Endodermal cell (in vitro differentiated cells): Measurements from ENCODE around the gene ST6GAL1. TPM values are rescaled to one million over a fixed set of nuclear protein-coding genes. Genes with fewer than 3 reads are reported as not detected.

Experiments used
- DNase-seq: peaks from one replicate; pipeline ENCODE4 v3.0.0-alpha.2; 2017
- H3K27ac ChIP-seq: 2 replicates; pipeline ENCODE4 v1.5.1; 2013; ENCODE audit warnings: mild to moderate bottlenecking, low read depth, low read length, moderate library complexity
- H3K27me3 ChIP-seq: 2 replicates; pipeline ENCODE4 v1.6.1; 2013; ENCODE audit warnings: mild to moderate bottlenecking, low read length, moderate library complexity; ENCODE audit not compliant: insufficient read depth, control insufficient read depth, poor library complexity, severe bottlenecking
- H3K36me3 ChIP-seq: 2 replicates; pipeline ENCODE4 v1.7.0; 2013; ENCODE audit warnings: mild to moderate bottlenecking, low read length, moderate library complexity; ENCODE audit not compliant: control insufficient read depth, insufficient read depth
- H3K4me1 ChIP-seq: one replicate; pipeline ENCODE4 v1.7.0; 2013; ENCODE audit warnings: low read length; ENCODE audit not compliant: control insufficient read depth, insufficient read depth
- H3K4me3 ChIP-seq: 2 replicates; pipeline ENCODE4 v1.5.1; 2013; ENCODE audit warnings: mild to moderate bottlenecking, low read length, moderate library complexity
- H3K9ac ChIP-seq: 2 replicates; pipeline ENCODE4 v1.6.1; 2013; ENCODE audit warnings: mild to moderate bottlenecking, low read length, moderate library complexity; ENCODE audit not compliant: poor library complexity, severe bottlenecking; ENCODE audit errors: extremely low read depth
- H3K9me3 ChIP-seq: 2 replicates; pipeline ENCODE4 v1.6.1; 2013; ENCODE audit warnings: mild to moderate bottlenecking, low read length, moderate library complexity; ENCODE audit not compliant: control insufficient read depth
- H3K27ac Mint-ChIP-seq: 2 replicates; pipeline ENCODE4 v1.8.0; 2020; ENCODE audit warnings: mixed read lengths
- H3K27me3 Mint-ChIP-seq: 2 replicates; pipeline ENCODE4 v1.8.0; 2021; ENCODE audit warnings: mild to moderate bottlenecking, mixed read lengths; ENCODE audit not compliant: insufficient read depth
- H3K36me3 Mint-ChIP-seq: 2 replicates; pipeline ENCODE4 v1.8.0; 2020; ENCODE audit warnings: low read depth, mixed read lengths
- H3K4me1 Mint-ChIP-seq: 2 replicates; pipeline ENCODE4 v1.8.0; 2020; ENCODE audit warnings: mixed read lengths
- H3K4me3 Mint-ChIP-seq: 2 replicates; pipeline ENCODE4 v1.8.0; 2020; ENCODE audit warnings: mild to moderate bottlenecking, moderate library complexity, mixed read lengths
- H3K9me3 Mint-ChIP-seq: 2 replicates; pipeline ENCODE4 v1.8.0; 2020; ENCODE audit warnings: mild to moderate bottlenecking, mixed read lengths
- WGBS, 2 experiments: methylation state at CpG; one replicate each; pipeline versions ENCODE4 v1.1.5 to v1.1.7; 2013; ENCODE audit warnings: missing lambda C conversion rate in 2 of 2, mixed read lengths in 1 of 2; ENCODE audit not compliant: insufficient coverage in 1 of 2, insufficient read length in 1 of 2; 5-methylcytosine and 5-hydroxymethylcytosine counted together
- total RNA-seq, 2 donors: library from RNA; stranded (reverse); fragmentation: NEBNext Ultra II Directional in 1 of 2; extraction: Animal tissue kit (Norgen Biotek cat#: 25700) in 1 of 2; gene quantifications; 2 replicates in 1 of 2; 3 replicates in 1 of 2; pipeline ENCODE4 v1.2.1, GENCODE V29; 2021
- TF ChIP-seq, protein P1 (sequence below): fragments of 200-600 bp; sonication (generic); conservative IDR thresholded peaks from 2 replicates; pipeline ENCODE4 v1.5.0; 2021; ENCODE audit warnings: antibody characterized with exemption, mild to moderate bottlenecking

The ST6GAL1 gene
- total RNA-seq, 2 donors from 2014 or later = 79.3 to 82.4 TPM

- H3K27ac Mint-ChIP-seq = no peak overlapping the region
- Histone ChIP-seq H3K9ac (no peak overlapping the region), H3K9me3 (no peaks in the 10 kb centered on the region), H3K27ac (no peak overlapping the region), H3K36me3 (no peaks in the 10 kb centered on the region), H3K4me1 (no peaks in the 10 kb centered on the region), H3K27me3 (no peaks in the 10 kb centered on the region), H3K4me3 (no peak overlapping the region)
- no peaks in the 10 kb centered on the region for H3K4me1 Mint-ChIP-seq
- TF ChIP-seq, protein P1, sequence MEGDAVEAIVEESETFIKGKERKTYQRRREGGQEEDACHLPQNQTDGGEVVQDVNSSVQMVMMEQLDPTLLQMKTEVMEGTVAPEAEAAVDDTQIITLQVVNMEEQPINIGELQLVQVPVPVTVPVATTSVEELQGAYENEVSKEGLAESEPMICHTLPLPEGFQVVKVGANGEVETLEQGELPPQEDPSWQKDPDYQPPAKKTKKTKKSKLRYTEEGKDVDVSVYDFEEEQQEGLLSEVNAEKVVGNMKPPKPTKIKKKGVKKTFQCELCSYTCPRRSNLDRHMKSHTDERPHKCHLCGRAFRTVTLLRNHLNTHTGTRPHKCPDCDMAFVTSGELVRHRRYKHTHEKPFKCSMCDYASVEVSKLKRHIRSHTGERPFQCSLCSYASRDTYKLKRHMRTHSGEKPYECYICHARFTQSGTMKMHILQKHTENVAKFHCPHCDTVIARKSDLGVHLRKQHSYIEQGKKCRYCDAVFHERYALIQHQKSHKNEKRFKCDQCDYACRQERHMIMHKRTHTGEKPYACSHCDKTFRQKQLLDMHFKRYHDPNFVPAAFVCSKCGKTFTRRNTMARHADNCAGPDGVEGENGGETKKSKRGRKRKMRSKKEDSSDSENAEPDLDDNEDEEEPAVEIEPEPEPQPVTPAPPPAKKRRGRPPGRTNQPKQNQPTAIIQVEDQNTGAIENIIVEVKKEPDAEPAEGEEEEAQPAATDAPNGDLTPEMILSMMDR = no peak
- no peaks in the 10 kb centered on the region for H3K9me3 Mint-ChIP-seq
- no peak for DNase-seq
- H3K36me3 Mint-ChIP-seq = no peaks in the 10 kb centered on the region
- WGBS, 2 experiments = 83 to 90% methylated on average over 2 to 7 of the region's 7 CpGs
- H3K27me3 Mint-ChIP-seq = no peaks in the 10 kb centered on the region
- H3K4me3 Mint-ChIP-seq = no peak overlapping the region
These were observed 174.6 kb downstream of the ST6GAL1 start for GRCh38 chr3:187104933-187105332.

DNA sequence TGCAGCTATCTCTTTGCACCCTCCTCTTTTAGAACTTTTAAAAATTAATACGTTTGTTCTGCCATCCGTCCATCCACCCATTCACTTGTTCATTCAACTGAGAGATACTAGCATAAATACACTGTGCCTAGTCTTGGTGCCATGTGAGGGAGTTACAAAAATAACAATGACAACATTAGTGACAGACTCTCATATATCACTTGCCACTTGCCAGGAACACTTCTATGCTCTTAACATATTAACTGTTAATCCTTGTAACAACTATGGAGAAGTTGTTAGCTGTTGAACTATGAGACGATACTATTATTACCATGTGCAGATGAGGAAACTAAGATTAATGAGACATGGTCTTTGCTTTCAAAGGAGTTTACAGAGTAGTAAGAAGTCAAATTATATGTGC is 175.4 kb downstream of the ST6GAL1 start:
- Histone ChIP-seq H3K9ac (no peak overlapping the region), H3K27me3 (no peaks in the 10 kb centered on the region), H3K9me3 (no peaks in the 10 kb centered on the region), H3K4me3 (no peak overlapping the region), H3K4me1 (no peaks in the 10 kb centered on the region), H3K36me3 (no peaks in the 10 kb centered on the region), H3K27ac (no peak overlapping the region)
- Mint-ChIP-seq H3K27me3 (no peaks in the 10 kb centered on the region), H3K9me3 (no peaks in the 10 kb centered on the region), H3K4me3 (no peak overlapping the region), H3K36me3 (no peaks in the 10 kb centered on the region), H3K27ac (no peak overlapping the region), H3K4me1 (no peaks in the 10 kb centered on the region)
- no peak for DNase-seq
- TF ChIP-seq, protein P1 = no peak
- WGBS, 2 experiments = 89 to 100% methylated on average over 3 of the region's 3 CpGs

DNA sequence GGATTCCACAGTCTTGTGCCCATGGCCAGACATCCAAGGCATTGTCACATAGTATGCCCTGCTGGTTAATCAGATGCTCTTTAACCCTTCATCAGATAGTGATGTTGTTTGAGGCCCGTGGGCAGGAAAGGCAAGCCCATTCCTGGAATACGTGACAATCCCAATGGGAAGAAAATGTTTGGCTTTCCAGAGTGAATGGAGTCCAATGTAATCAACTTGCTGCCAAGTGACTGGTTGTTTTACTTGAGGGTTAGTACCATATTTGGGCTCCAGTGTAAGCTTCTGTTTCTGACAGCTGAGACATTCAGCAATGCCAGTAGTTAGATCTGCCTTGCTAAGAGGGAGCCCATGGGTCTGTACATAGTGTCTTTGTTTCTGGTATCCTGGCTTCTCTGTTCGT is 177.7 kb downstream of the ST6GAL1 start:
- 91 to 92% methylated on average over 3 of the region's 3 CpGs for WGBS, 2 experiments
- Histone ChIP-seq H3K4me3 (no peak overlapping the region), H3K27me3 (no peaks in the 10 kb centered on the region), H3K9me3 (no peaks in the 10 kb centered on the region), H3K4me1 (no peaks in the 10 kb centered on the region), H3K36me3 (no peaks in the 10 kb centered on the region), H3K27ac (no peak overlapping the region), H3K9ac (no peak overlapping the region)
- TF ChIP-seq, protein P1 = no peak
- no peaks in the 10 kb centered on the region for H3K36me3 Mint-ChIP-seq
- no peak for DNase-seq
- H3K4me1 Mint-ChIP-seq = no peaks in the 10 kb centered on the region
- no peaks in the 10 kb centered on the region for H3K9me3 Mint-ChIP-seq
- H3K27ac Mint-ChIP-seq = no peak overlapping the region
- no peaks in the 10 kb centered on the region for H3K27me3 Mint-ChIP-seq
- no peak overlapping the region for H3K4me3 Mint-ChIP-seq
